ENCODE results near the gene DUSP6.
A peak's percentile ranks its signal among the peaks of the same experiment; 100 is the strongest.

The DUSP6 gene, protein sequence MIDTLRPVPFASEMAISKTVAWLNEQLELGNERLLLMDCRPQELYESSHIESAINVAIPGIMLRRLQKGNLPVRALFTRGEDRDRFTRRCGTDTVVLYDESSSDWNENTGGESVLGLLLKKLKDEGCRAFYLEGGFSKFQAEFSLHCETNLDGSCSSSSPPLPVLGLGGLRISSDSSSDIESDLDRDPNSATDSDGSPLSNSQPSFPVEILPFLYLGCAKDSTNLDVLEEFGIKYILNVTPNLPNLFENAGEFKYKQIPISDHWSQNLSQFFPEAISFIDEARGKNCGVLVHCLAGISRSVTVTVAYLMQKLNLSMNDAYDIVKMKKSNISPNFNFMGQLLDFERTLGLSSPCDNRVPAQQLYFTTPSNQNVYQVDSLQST

DNA sequence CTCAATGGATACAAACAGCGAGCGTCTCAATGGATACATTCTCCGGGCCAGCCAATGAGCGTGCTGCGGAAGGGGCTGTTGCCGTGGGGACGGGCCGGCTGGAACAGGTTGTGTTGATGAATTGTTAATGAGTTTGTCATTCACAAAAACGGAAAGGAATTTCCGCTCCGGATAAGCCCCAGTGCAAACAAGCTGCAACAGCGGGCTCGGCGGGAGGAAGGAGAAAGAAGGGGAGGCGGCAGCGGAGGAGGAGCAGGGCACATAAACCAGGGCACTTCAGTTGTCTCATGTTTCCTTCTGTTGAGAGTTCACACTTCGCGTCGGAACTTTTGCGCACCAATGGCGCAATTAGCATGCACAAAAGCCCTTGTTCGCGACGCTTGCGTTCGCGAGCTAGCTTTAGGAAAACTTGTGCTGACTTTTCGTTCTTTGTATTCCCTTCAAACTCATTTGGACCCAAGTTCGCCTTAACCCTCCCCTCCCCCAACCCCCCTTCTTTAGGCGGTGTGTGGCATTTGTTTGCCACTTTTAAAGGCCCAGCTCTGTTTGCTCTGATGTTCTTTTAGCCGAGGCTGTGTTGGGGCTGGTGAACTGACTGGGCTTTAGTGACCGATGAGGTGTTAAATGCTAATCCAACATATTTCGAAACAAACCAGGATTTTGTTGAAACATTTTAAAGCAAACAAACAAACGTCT is at the start of gene DUSP6:
DUSP6 (minus strand) TSS at position 10 of the 696 bp plus-strand sequence. CDS start 462 bp downstream, outside the sequence.
- peak; percentile 97 for DNase-seq (ENCODE audit: low read depth)
- H3K4me3 ChIP-seq (ENCODE audit: low read depth, low read length) = peak within 1 kb of the TSS; percentile 87

DNA sequence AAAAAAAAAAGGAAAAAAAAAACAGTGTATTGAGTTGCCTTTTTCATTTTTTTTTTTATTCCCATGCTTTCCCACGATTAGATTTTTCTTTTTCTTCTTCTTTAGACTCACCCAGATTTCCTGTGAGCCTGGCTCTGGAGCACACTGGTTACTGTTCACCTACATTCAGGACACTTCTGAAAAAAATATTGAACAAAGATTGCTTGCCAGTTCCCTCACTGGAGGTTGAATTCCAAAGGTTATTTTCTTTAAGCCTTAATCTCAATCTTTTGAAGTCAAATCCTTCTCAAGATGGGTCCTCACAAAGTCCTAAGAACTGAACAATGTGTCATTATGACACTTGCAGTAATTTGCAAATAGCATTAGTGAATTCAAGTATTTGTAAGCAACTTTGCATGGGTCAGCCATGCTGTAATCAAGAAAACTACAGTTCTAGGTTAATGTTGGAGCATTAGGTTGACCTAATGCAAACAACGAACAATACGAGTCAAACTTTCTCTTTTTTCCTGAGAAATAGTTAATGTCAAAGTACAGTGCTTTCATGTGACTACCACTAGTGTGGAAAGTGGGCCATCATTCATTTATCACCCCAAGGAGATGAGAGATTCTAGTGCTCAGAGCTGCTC is 49.2 kb upstream of the DUSP6 start:
- DNase-seq (ENCODE audit: low read depth) = no peak
- H3K4me3 ChIP-seq (ENCODE audit: low read depth, low read length) = no peak overlapping the region

DNA sequence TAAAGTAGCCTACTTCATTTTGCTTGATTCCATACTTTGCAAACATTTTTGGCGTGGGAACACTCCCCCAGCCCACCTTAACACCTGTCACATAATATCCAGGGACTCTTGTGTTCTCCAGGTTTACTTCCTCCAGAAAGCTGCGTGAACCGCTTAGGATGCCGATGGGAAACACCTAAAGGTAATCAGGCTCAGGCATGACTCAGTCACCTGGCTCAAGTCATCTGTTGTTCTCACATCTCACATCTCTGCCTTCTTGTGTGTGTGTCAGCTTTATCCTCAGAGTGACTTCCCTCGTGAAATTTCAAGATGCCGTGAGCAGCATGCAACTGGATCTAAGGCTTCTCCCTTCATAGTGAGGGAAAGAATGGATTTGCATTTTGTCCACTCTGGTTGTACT is 48.1 kb upstream of the DUSP6 start:
- DNase-seq (ENCODE audit: low read depth) = no peak
- H3K4me3 ChIP-seq (ENCODE audit: low read depth, low read length) = no peak overlapping the region

DNA sequence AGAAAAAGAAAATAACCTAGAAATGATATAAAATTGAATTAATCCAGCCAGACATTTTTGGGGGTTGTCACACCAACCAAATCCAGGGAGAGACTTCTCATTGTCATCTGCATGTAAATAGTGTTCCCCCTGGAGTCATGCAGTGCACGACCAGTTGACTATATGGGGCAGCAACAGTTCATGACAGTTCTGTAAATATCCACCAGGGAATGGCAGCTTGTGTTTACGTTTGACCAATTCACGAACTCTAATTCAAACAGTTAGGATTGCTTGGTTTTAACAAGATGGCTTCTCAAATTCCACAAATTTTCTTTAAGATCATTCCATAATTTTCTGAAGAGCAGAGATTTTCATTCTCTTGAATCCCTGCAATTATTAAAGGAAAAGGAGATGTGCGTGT is 43.4 kb upstream of the DUSP6 start:
- DNase-seq (ENCODE audit: low read depth) = no peak
- H3K4me3 ChIP-seq (ENCODE audit: low read depth, low read length) = no peak overlapping the region

DNA sequence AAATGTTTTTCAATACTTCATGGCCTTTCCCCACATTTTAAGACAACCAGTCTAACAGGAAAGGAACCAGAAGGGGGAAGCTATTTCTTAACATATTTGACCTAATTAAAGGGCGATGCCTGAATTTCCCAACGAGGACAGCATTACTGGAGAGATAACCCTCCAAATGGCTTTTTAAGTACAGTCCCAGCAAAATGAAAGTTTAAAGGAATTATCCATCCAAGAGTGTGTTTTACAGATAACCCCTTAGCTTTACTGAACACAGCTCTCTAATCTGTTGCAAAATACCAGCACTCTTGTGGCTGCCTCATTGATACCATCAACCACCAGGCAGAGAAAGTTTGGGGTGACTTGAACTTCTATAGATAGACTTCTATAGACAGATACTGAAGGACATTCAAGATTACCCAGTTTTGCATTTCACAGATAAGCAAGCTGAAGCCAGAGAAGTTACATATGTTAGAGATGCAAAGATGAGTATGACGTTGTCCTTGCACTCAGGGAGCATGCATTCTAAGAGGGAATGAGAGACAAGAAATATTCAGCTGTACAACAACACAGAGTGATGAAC is 41.3 kb upstream of the DUSP6 start:
- no peak for DNase-seq (ENCODE audit: low read depth)
- H3K4me3 ChIP-seq (ENCODE audit: low read depth, low read length) = no peak overlapping the region

DNA sequence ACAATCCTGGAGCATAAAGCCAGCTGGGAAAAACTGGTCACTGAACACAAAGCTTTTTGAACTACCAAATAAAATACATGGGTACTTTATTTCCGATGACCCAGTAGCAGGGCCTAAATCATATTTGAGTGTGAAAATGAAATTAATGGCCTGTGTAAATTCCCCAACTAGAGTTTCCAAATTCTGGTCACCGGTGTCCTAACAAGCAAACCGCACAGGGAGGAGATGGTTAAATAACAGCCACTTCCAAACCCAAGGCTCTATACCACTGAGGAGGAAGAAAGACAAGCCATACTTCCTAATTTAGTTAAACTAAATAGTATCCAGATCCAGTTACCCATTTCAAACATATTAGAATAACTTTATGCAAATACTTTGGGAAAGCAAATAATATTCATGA is 40.1 kb upstream of the DUSP6 start:
- H3K4me3 ChIP-seq (ENCODE audit: low read depth, low read length) = no peak overlapping the region
- DNase-seq (ENCODE audit: low read depth) = no peak

DNA sequence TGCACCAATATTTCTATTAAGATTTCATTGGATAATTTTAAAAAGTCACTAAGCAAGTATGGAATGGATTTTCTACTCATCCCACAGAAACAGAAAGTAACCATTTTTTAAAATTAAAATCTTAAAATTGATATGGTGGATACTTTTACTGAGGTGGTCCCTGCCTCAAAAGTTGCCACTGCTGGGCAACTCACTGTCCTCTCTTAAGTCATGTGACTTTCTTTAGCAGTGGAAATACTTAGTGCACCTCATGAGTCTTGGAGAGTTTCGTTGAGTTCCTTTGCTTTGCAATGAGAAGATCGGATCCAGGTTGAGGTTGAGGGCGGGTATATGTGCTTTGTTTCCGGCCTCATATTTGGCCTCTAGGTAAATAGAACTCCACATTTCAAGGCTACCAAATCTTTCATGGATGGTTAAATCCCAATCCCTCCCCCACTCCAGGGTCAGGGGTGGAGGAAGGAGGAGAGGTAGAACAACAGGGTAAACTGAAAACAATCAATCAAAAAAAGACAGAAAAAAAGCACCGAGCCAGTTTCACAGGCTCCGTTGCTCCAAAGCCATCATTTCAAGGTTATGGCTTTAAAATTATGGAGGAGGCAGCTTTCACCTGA is 39.5 kb upstream of the DUSP6 start:
- no peak for DNase-seq (ENCODE audit: low read depth)
- H3K4me3 ChIP-seq (ENCODE audit: low read depth, low read length) = no peak overlapping the region

DNA sequence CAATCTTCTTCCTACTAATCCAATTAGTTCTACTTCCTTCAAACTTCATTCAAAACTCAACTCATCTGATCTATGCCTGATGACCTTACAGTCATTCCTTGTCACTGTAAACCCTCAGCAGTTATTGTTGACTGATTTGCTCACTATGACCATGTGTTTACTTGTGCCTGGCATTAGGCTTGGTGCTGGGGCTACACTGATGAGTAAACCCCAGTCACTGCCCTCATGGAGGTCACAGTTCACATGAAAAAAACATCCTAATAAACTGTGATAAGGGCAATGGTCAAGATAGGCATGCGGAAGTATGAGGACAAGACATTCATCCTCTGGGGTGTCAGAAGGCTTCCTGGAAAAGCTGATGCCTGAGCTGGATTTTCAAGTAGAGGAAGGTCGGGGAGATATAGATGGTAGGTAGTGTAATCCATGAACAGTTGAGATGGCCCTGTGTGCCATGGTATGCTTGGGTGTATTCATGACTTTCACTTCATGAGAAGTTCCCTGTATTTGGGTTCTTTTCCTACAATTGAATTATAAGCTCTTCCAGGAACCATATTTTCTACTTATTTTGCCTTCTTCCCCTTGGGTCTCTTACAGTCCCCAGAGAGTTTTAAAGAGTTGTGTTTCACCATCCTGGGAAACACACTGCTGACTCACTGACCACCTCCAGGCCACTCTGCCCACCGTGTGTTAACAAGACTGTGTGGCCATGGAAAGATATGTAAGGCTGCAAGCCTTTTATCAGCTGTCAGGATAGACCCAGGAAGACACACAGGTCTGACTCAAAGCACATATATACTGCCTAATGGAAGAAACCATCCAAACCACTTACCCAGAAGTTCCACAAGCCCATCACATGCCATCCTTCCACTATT is 38.7 kb upstream of the DUSP6 start:
- H3K4me3 ChIP-seq (ENCODE audit: low read depth, low read length) = no peak overlapping the region

DNA sequence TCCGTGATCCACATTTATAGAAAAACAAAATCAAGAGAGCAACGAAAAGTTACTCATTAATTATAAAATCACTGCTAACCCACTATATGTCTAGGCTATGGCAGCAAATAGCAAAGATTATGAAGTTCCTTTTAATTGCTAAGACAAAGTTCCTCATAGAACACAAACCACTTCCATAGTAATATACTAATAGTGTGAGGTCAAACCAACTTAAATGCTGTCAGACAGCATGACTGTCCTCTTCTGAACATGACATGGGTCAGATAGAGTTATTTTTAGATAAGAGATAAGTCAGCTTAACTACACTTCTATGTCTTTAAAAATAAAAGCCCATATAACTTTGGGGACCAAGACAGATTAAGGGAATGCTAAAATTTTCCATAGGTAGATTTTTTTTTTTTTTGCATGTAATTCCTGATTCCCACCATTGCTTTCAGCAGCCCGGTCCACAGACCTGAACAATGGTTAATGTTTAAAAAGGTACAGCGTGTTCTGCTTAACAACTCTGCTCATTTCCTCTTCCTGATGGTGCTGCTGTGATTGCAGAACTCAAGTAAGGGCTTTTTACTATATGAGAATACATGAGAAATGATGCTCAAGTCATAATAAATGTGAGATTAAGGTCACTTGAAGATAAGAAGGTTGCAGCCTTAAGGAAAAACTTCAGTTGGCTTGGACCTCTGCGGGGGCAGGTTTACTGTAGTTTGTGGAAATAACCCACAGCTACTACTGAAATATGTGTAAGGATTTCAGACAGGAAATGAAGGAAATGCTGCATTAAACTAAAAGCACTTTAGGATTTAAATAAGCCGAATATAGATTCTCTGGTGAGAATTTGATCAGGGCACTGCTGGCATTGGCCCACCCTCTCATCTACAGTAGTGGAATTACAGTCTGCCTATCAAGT is 37.7 kb upstream of the DUSP6 start:
- no peak for DNase-seq (ENCODE audit: low read depth)
- no peak overlapping the region for H3K4me3 ChIP-seq (ENCODE audit: low read depth, low read length)

More for the DNA sequence above, 38.7 kb upstream of the DUSP6 start:
- peak; percentile 83 for DNase-seq (ENCODE audit: low read depth)

DNA sequence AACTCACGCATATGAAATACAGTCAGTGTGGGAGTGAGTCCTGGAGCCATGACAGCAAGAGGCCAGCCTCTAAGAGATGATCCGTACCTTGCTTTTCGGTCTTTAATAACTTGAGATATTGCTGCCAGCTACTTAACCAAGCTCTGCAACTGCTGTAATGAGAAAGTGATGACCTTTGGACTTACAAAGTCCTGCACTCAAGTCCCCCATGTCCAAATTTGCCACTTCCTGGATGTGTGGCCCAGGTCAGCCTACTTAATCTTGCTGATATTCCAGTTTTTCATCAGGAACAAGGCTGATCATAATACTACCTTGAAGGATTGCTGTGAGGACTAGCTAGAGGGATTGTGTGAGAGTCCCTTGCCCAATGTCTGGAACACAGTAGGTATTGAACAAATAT is 33.8 kb upstream of the DUSP6 start:
- DNase-seq (ENCODE audit: low read depth) = no peak
- no peak overlapping the region for H3K4me3 ChIP-seq (ENCODE audit: low read depth, low read length)

DNA sequence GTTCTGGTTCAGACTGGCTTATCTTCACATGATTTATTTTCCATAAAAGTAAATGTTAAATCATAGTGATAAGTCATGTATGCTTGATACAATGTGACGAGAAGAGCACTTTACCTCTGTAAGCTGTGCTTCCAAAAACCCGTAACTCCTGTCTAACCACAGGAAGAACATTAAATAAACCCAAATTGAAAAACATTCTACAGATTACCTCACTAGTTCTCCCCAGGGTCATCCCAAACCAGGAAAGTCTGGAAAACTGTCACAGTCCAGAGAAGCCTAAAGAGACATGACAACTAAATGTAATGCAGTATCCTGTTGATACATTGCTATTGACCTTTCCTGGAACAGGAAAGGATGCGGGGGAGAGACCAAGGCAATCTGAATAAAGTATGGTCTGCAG is 32.5 kb upstream of the DUSP6 start:
- DNase-seq (ENCODE audit: low read depth) = no peak
- H3K4me3 ChIP-seq (ENCODE audit: low read depth, low read length) = no peak overlapping the region

DNA sequence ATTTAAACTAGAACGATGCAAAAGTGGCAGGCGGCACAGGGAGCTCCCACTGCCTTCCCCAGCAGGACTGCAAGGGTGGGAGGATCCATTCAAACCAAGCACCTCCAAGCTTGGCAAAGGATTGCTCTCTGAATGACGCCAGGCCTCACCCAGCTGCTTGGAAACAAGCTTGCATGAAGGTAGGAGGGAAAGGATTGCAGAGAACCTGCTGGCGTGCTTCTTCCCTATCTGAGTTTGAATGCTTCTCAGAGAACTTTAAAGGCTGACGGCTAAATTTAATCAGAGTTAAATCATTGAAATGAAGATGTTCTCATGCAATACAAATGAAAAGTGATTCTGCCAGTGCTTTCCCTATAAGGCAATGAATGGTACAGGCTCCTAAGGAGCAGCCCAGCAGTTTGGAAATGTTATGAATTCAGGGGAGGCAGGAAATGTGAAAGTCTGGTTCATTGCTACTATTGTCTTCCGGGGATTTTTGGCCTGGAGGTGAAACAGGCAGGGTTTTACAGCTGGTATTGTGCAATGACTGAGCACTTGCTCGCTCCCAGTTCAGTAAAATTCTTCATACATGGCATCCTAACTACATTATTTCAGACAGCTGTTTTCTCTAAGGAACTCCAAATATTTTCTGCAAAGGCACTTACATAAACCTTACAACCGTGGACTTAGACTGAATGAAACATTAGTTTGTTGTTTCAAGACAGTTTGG is 31.9 kb upstream of the DUSP6 start:
- peak; percentile 90 for DNase-seq (ENCODE audit: low read depth)
- H3K4me3 ChIP-seq (ENCODE audit: low read depth, low read length) = no peak overlapping the region

DNA sequence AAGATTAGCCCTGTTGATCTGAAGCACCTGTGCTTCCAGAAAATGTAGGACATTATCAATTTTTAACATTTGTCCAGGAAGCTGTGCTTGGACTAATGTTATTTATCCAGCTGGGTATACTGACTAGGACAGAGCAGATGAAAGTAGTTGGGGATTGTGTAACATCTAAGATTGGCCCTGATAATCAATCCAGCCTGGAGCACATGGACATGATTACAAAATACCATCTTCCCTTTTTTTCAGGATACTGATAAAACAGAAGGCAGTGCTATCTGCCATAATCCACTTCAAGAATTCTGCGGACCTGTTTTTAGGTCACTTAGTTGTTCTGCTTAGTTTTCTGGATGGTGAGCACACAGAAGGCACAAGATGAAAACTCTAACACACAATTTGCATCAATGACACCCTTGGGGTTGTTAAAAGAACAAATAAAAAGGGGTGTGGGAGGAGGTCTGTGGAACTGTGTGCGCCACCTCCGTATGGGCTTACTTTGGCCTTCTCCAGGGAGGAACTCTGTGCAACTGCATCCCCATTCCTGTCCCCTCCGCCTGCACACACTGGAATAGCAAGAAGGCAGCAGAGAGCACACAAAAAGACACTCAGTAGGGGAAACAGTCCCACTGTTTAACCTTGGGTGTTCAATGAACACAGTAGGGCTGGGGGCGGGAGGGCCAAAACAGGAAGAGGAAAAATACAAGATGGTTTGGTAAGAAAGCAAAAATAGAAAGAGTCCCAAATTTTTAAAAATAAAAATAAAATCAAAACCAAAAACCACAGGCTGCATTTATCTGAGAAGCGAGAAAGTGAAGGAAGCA is 31.1 kb upstream of the DUSP6 start:
- no peak overlapping the region for H3K4me3 ChIP-seq (ENCODE audit: low read depth, low read length)
- peak; percentile 24 for DNase-seq (ENCODE audit: low read depth)

DNA sequence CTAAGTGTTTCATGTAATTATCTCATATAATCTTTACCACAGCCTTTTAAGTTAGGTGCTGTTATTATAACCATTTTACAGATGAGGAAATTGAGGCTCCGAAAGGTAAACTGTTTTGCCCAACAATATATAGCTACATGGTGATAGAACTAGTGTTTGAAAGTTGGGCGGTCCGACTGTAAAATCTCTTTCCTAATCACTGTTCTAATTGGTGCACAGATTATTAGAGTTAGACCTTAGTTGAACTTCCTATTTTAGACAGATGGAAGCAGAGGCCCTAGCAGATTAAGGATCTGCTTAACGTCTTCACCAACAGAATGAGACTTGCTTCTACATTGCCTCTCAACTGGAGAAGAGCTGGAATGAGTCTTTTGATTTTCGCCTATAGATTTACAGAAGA is 30.0 kb upstream of the DUSP6 start:
- H3K4me3 ChIP-seq (ENCODE audit: low read depth, low read length) = no peak overlapping the region
- DNase-seq (ENCODE audit: low read depth) = no peak

DNA sequence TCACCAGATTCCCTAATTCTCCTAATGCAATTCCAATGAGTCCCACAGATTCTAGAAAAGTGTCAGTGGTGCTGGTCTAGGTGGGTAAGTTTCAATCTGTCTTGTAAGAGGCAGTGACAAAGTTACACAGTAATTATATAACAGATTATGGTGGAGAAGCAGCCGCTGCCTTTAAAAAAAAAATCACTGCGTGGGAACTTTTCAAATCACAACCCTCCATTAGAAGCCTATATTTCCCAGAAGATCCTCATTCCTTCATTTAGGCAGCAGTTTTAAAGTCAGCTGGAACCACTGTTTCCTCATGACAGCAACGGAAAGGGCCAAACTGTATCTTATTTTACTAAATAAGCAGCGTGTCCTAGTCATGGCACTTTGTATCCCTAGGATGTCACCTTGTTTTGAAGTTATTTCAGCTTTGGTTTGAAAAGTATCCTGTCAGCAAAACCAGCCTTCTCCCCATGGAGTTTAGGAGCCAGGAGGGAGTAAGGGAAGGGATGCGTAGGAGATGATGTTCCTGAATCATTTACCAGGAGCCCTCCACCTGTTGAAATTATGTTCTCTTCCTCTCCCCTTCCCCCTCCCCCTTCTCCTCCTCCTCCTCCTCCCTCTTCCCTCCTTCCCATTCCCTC is 27.7 kb upstream of the DUSP6 start:
- no peak for DNase-seq (ENCODE audit: low read depth)

DNA sequence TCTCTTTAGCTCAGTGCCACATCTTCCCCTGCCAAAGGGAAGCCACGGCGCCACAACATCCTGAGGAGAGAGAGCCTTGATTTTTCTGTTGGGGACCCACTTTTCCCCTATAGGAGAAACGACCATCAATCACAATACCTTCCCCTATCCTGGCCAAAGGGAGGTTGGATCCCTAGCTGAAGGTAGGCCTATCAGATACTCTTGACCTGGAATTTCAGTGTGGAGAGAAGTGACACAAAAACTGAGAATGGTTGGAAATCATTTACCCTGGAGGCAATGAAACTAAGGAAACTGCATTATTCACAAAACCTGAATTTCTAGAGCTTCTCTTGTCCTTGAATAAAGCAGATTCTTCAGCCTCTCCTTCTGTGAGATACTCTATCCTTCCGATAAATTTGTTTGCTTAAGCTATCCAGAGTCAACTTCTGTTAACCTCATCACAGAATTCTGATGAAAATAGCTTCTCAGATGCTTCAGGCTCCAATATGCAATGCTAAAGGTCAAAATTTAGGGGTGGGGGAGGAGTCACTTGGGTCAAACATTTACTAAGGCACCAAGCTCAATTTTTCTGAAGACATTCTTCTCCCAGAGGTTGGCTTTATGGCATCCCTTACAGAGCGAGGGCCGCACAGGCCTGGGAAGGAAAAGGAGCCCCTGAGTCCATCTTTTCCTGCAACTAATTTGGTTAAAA is 27.0 kb upstream of the DUSP6 start:
- H3K4me3 ChIP-seq (ENCODE audit: low read depth, low read length) = no peak overlapping the region

More for the DNA sequence above, 27.7 kb upstream of the DUSP6 start:
- H3K4me3 ChIP-seq (ENCODE audit: low read depth, low read length) = no peak overlapping the region

More for the DNA sequence above, 27.0 kb upstream of the DUSP6 start:
- DNase-seq (ENCODE audit: low read depth) = no peak
